HFF-Myc (cell line): ENCODE measurements around the gene ANK2.

Experiments
- DNase-seq: peaks from one replicate; pipeline ENCODE4 v3.0.0-alpha.2; 2011; ENCODE audit warnings: low read depth; ENCODE audit errors: extremely low read depth
- H3K4me3 ChIP-seq: replicated peaks from 2 replicates; pipeline ENCODE4 v1.5.1; 2011; ENCODE audit warnings: low read depth, mild to moderate bottlenecking, control low read depth, low read length
- TF ChIP-seq, protein P1 (sequence below): IDR thresholded peaks from 2 replicates; pipeline ENCODE4 v1.5.1; 2012; ENCODE audit warnings: mild to moderate bottlenecking, low read depth, low read length, control low read depth; ENCODE audit errors: missing control alignments

Gene ANK2

DNA sequence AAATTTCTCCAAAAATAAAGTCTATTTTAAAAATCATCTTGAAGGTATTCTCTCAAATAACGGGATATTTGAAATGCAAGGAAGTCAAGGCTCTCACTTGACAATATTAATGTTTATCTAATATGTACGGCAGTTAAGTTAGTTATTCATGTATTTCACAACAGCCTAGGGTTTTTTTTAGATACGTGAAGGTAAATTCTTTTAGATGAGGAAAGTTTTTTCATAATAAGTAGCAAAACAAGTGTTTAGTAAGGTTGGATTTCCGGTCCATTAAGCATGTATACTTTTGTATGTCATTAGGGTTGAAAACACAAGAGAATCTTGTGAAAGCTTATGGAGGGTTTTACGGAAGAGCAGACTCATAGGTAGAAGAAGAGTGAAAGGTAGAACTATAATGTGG is 273.3 kb downstream of the ANK2 start:
- H3K4me3 ChIP-seq: no peak overlapping the region
- TF ChIP-seq, protein P1, sequence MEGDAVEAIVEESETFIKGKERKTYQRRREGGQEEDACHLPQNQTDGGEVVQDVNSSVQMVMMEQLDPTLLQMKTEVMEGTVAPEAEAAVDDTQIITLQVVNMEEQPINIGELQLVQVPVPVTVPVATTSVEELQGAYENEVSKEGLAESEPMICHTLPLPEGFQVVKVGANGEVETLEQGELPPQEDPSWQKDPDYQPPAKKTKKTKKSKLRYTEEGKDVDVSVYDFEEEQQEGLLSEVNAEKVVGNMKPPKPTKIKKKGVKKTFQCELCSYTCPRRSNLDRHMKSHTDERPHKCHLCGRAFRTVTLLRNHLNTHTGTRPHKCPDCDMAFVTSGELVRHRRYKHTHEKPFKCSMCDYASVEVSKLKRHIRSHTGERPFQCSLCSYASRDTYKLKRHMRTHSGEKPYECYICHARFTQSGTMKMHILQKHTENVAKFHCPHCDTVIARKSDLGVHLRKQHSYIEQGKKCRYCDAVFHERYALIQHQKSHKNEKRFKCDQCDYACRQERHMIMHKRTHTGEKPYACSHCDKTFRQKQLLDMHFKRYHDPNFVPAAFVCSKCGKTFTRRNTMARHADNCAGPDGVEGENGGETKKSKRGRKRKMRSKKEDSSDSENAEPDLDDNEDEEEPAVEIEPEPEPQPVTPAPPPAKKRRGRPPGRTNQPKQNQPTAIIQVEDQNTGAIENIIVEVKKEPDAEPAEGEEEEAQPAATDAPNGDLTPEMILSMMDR: no peak
- no peak for DNase-seq

DNA sequence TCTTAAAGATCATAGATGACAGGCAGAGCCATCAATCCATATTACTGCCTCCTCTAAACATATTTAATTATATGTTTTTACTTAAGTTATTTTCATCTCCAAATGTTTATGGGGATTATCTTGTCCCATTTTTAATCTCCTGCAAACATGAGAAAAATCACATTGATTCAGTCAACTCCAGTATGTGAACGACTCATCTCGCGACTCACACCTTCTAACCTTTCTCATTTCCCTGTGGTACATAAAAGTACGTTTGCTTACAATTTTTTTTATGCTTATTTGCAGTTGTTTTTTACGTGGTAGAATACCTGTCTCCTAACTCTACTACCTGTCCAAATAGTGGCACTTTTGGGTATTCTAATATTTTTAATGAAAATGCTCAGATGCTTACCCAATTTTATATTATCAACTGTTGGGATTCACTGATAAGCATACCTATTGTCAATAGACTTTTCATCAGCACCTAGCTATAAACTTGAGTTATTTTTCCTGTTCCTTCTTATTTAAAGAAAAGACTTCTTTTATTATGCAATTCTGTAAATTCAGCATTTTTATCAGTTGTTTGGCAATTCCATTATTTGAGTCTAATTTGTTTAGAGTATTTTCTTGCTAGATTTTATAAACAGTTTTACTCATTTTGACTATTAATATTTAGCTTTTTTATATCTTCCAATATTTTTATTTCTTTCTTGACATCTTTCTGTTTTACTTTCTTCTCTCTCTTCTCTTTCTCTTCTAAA is 276.6 kb downstream of the ANK2 start:
- no peak overlapping the region for H3K4me3 ChIP-seq
- TF ChIP-seq, protein P1: no peak
- DNase-seq: no peak

DNA sequence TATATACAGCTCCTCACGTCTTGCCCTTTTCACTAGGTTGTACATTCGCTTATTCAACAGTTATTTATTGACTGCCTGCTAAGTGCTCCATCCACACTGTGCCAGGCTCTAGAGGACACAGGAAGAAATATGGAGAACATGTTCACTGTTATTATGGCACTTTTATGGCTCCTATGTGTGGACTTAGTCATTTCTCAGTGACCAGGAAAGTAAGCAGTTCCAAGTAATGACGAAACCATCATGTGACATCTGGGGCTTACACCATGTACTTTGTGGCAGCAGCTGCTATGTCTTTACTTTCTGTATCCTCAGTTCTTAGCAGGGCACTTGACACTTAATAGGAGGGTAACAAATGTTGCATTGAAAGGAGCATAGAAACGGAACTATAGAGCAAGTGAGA is 278.0 kb downstream of the ANK2 start:
- TF ChIP-seq, protein P1: no peak
- DNase-seq: no peak
- no peak overlapping the region for H3K4me3 ChIP-seq

DNA sequence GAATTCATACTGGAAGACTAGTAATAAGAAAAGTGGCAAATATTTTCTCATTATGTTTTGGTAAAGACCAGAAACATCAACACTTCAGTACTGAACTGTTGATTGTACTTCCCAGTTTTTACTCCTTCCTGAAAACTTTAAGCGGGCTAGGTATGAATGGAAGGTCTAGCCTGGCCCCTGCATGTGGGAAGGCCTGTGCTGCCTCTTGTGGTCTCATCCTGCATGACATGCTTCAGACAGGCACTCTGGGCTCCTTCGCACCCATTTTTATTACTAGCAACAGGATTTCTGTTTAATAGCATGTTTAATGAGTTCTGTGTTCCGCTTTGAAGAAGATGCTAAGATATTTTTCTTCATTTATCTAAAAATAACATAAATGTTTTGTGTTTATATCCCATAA is 279.1 kb downstream of the ANK2 start:
- DNase-seq: no peak
- TF ChIP-seq, protein P1: peak; percentile 58
- no peak overlapping the region for H3K4me3 ChIP-seq

DNA sequence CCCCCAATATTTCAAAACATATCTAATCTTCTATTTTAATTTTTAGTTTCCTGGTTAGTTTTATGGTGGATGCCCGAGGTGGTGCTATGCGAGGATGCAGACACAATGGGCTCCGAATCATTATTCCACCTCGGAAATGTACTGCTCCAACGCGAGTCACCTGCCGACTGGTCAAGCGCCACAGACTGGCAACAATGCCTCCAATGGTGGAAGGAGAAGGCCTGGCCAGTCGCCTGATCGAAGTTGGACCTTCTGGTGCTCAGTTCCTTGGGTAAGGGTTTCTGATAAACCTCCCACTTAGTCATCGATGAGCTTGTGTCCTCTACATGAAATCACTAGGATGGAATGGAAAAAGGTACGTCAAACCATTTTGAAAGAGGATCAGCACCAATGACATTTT is 280.7 kb downstream of the ANK2 start:
- no peak for DNase-seq
- no peak overlapping the region for H3K4me3 ChIP-seq
- TF ChIP-seq, protein P1: no peak

DNA sequence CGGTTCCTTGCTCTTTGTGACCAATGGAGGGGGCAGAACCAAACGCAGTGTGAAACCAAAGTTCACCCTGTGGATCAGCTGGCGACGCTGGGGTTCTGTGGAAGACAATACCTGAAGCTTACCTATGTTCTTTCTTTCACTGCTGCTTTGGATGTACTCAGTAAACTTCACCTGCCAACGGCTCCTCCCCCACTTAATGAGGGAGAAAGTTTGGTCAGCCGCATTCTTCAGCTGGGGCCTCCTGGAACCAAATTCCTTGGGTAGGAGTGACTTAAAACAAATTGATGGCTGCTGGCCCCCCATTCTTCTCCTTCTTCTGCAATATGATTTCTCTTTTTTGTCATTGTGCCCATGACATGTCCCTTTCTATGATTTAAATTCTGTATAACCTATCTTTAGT is 282.4 kb downstream of the ANK2 start:
- TF ChIP-seq, protein P1: no peak
- DNase-seq: no peak
- no peak overlapping the region for H3K4me3 ChIP-seq

DNA sequence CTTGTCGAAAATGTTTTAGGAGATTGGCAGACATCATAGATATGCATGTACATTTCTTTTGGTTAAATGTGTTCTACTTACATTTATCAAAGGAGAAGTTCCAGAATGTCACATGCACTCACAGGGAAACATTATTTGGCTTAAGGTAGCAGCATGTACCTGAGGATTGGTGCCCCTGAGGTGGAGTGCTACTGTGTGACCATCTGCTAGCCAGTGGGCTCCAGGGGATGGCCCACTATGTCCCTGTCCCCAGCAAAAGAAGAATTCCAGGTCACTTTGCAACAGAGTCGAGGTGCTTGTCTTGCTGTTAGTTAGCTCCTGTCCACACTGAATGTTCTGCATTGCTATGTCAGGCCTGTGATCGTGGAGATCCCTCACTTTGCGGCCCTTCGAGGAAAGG is 283.2 kb downstream of the ANK2 start:
- no peak overlapping the region for H3K4me3 ChIP-seq
- no peak for DNase-seq
- TF ChIP-seq, protein P1: no peak
